ENCODE results near the gene MGAT5. TPM values are rescaled to one million over a fixed set of nuclear protein-coding genes. Genes with fewer than 3 reads are reported as not detected.

Gene MGAT5
- polyA plus RNA-seq, 4 donors = 5.6 to 27.4 (median 12.3) TPM

GRCh38 chr2:134259571-134259970, 5.7 kb downstream of the MGAT5 start:
- no peak for FAIRE-seq
- 84 to 88% (median 87%) methylated on average over 2 of the region's 2 CpGs for WGBS, 3 donors
- peak overlapping the region in 1 of 3 donors; percentile 29 for H3K27ac ChIP-seq (ENCODE audit: low read depth in 1 of 3, low read length in 2 of 3)
- DNase-seq = no peak
- no peaks in the 10 kb centered on the region for H3K27me3 ChIP-seq (ENCODE audit: control insufficient read depth in 3 of 3, insufficient read depth in 3 of 3, low read length in 3 of 3)
- peaks cover 11 to 26% (median 13%) of the 10 kb centered on the region in 3 donors for H3K4me1 ChIP-seq (ENCODE audit: control insufficient read depth in 3 of 3, insufficient read depth in 2 of 3, low read depth in 1 of 3, low read length in 2 of 3)
- H3K9me3 ChIP-seq (ENCODE audit: control insufficient read depth in 2 of 2, insufficient read depth in 1 of 2, low read depth in 1 of 2, low read length in 1 of 2) = no peaks in the 10 kb centered on the region
- no peak overlapping the region for H3K4me3 ChIP-seq (ENCODE audit: low read depth in 1 of 3, low read length in 3 of 3)
- peaks cover 2 to 7% (median 6%) of the 10 kb centered on the region in 3 donors for H3K36me3 ChIP-seq (ENCODE audit: control insufficient read depth in 3 of 3, insufficient read depth in 2 of 3, low read depth in 1 of 3, low read length in 3 of 3)

GRCh38 chr2:134259994-134260393, 6.1 kb downstream of the MGAT5 start:
- H3K4me3 ChIP-seq (ENCODE audit: low read depth in 1 of 3, low read length in 3 of 3) = no peak overlapping the region
- H3K36me3 ChIP-seq (ENCODE audit: control insufficient read depth in 3 of 3, insufficient read depth in 2 of 3, low read depth in 1 of 3, low read length in 3 of 3) = peaks cover 0 to 10% (median 2%) of the 10 kb centered on the region in 3 donors
- DNase-seq = no peak
- WGBS, 3 donors = 88 to 96% (median 92%) methylated on average over 8 of the region's 8 CpGs
- peak overlapping the region in 1 of 3 donors; percentile 29 for H3K27ac ChIP-seq (ENCODE audit: low read depth in 1 of 3, low read length in 2 of 3)
- no peaks in the 10 kb centered on the region for H3K9me3 ChIP-seq (ENCODE audit: control insufficient read depth in 2 of 2, insufficient read depth in 1 of 2, low read depth in 1 of 2, low read length in 1 of 2)
- H3K4me1 ChIP-seq (ENCODE audit: control insufficient read depth in 3 of 3, insufficient read depth in 2 of 3, low read depth in 1 of 3, low read length in 2 of 3) = peaks cover 11 to 26% (median 13%) of the 10 kb centered on the region in 3 donors
- FAIRE-seq = no peak
- H3K27me3 ChIP-seq (ENCODE audit: control insufficient read depth in 3 of 3, insufficient read depth in 3 of 3, low read length in 3 of 3) = no peaks in the 10 kb centered on the region

GRCh38 chr2:134260713-134261112, 6.8 kb downstream of the MGAT5 start:
- no peak overlapping the region for H3K4me3 ChIP-seq (ENCODE audit: low read depth in 1 of 3, low read length in 3 of 3)
- peaks cover 11 to 23% (median 13%) of the 10 kb centered on the region in 3 donors for H3K4me1 ChIP-seq (ENCODE audit: control insufficient read depth in 3 of 3, insufficient read depth in 2 of 3, low read depth in 1 of 3, low read length in 2 of 3)
- 66 to 92% (median 88%) methylated on average over 2 of the region's 2 CpGs for WGBS, 3 donors
- peaks cover 0 to 10% (median 2%) of the 10 kb centered on the region in 3 donors for H3K36me3 ChIP-seq (ENCODE audit: control insufficient read depth in 3 of 3, insufficient read depth in 2 of 3, low read depth in 1 of 3, low read length in 3 of 3)
- FAIRE-seq = no peak
- peak overlapping the region in 2 of 3 donors; percentile 9 to 19 for H3K27ac ChIP-seq (ENCODE audit: low read depth in 1 of 3, low read length in 2 of 3)
- no peaks in the 10 kb centered on the region for H3K9me3 ChIP-seq (ENCODE audit: control insufficient read depth in 2 of 2, insufficient read depth in 1 of 2, low read depth in 1 of 2, low read length in 1 of 2)
- H3K27me3 ChIP-seq (ENCODE audit: control insufficient read depth in 3 of 3, insufficient read depth in 3 of 3, low read length in 3 of 3) = no peaks in the 10 kb centered on the region
- no peak for DNase-seq

- no peaks in the 10 kb centered on the region for H3K27me3 ChIP-seq (ENCODE audit: control insufficient read depth in 3 of 3, insufficient read depth in 3 of 3, low read length in 3 of 3)
- H3K36me3 ChIP-seq (ENCODE audit: control insufficient read depth in 3 of 3, insufficient read depth in 2 of 3, low read depth in 1 of 3, low read length in 3 of 3) = peaks cover 0 to 12% (median 2%) of the 10 kb centered on the region in 3 donors
- H3K4me1 ChIP-seq (ENCODE audit: control insufficient read depth in 3 of 3, insufficient read depth in 2 of 3, low read depth in 1 of 3, low read length in 2 of 3) = peaks cover 11 to 23% (median 13%) of the 10 kb centered on the region in 3 donors
- peak in 1 of 2 donors; percentile 12 for DNase-seq
- no peak for FAIRE-seq
- H3K4me3 ChIP-seq (ENCODE audit: low read depth in 1 of 3, low read length in 3 of 3) = no peak overlapping the region
- H3K9me3 ChIP-seq (ENCODE audit: control insufficient read depth in 2 of 2, insufficient read depth in 1 of 2, low read depth in 1 of 2, low read length in 1 of 2) = no peaks in the 10 kb centered on the region
- H3K27ac ChIP-seq (ENCODE audit: low read depth in 1 of 3, low read length in 2 of 3) = peak overlapping the region in 2 of 3 donors; percentile 15 to 19
- 59 to 76% (median 74%) methylated on average over 6 of the region's 6 CpGs for WGBS, 3 donors
Observed at GRCh38 chr2:134261398-134262131, 7.7 kb downstream of the MGAT5 start.

- DNase-seq (peak in 1 of 2 donors; percentile 34), FAIRE-seq (no peak)
- WGBS, 3 donors = 81 to 87% (median 84%) methylated on average over 2 of the region's 2 CpGs
- Histone ChIP-seq H3K4me3 (ENCODE audit: low read depth in 1 of 3, low read length in 3 of 3) (no peak overlapping the region), H3K36me3 (ENCODE audit: control insufficient read depth in 3 of 3, insufficient read depth in 2 of 3, low read depth in 1 of 3, low read length in 3 of 3) (peaks cover 0 to 12% (median 2%) of the 10 kb centered on the region in 3 donors), H3K27ac (ENCODE audit: low read depth in 1 of 3, low read length in 2 of 3) (peak overlapping the region in 1 of 3 donors; percentile 53), H3K4me1 (ENCODE audit: control insufficient read depth in 3 of 3, insufficient read depth in 2 of 3, low read depth in 1 of 3, low read length in 2 of 3) (peaks cover 9 to 20% (median 13%) of the 10 kb centered on the region in 3 donors), H3K9me3 (ENCODE audit: control insufficient read depth in 2 of 2, insufficient read depth in 1 of 2, low read depth in 1 of 2, low read length in 1 of 2) (no peaks in the 10 kb centered on the region), H3K27me3 (ENCODE audit: control insufficient read depth in 3 of 3, insufficient read depth in 3 of 3, low read length in 3 of 3) (no peaks in the 10 kb centered on the region)
Observed at GRCh38 chr2:134262684-134263083, 8.8 kb downstream of the MGAT5 start.

GRCh38 chr2:134268265-134268664, 14.4 kb downstream of the MGAT5 start:
- FAIRE-seq (no peak), DNase-seq (peak in 1 of 2 donors; percentile 18)
- Histone ChIP-seq H3K4me1 (ENCODE audit: control insufficient read depth in 3 of 3, insufficient read depth in 2 of 3, low read depth in 1 of 3, low read length in 2 of 3) (peaks cover 0 to 2% (median 0%) of the 10 kb centered on the region in 3 donors), H3K27me3 (ENCODE audit: control insufficient read depth in 3 of 3, insufficient read depth in 3 of 3, low read length in 3 of 3) (no peaks in the 10 kb centered on the region), H3K27ac (ENCODE audit: low read depth in 1 of 3, low read length in 2 of 3) (no peak overlapping the region), H3K9me3 (ENCODE audit: control insufficient read depth in 2 of 2, insufficient read depth in 1 of 2, low read depth in 1 of 2, low read length in 1 of 2) (no peaks in the 10 kb centered on the region), H3K36me3 (ENCODE audit: control insufficient read depth in 3 of 3, insufficient read depth in 2 of 3, low read depth in 1 of 3, low read length in 3 of 3) (peaks cover 0 to 10% (median 10%) of the 10 kb centered on the region in 3 donors), H3K4me3 (ENCODE audit: low read depth in 1 of 3, low read length in 3 of 3) (no peak overlapping the region)
- WGBS, 3 donors = 67 to 85% (median 73%) methylated on average over 5 of the region's 5 CpGs

GRCh38 chr2:134269230-134269629, 15.4 kb downstream of the MGAT5 start:
- FAIRE-seq = no peak
- H3K9me3 ChIP-seq (ENCODE audit: control insufficient read depth in 2 of 2, insufficient read depth in 1 of 2, low read depth in 1 of 2, low read length in 1 of 2) = no peaks in the 10 kb centered on the region
- no peak overlapping the region for H3K27ac ChIP-seq (ENCODE audit: low read depth in 1 of 3, low read length in 2 of 3)
- peaks cover 0 to 10% (median 10%) of the 10 kb centered on the region in 3 donors for H3K36me3 ChIP-seq (ENCODE audit: control insufficient read depth in 3 of 3, insufficient read depth in 2 of 3, low read depth in 1 of 3, low read length in 3 of 3)
- peaks cover 0 to 2% (median 0%) of the 10 kb centered on the region in 3 donors for H3K4me1 ChIP-seq (ENCODE audit: control insufficient read depth in 3 of 3, insufficient read depth in 2 of 3, low read depth in 1 of 3, low read length in 2 of 3)
- no peak for DNase-seq
- H3K27me3 ChIP-seq (ENCODE audit: control insufficient read depth in 3 of 3, insufficient read depth in 3 of 3, low read length in 3 of 3) = no peaks in the 10 kb centered on the region
- 90 to 93% (median 91%) methylated on average over 3 of the region's 3 CpGs for WGBS, 3 donors
- no peak overlapping the region for H3K4me3 ChIP-seq (ENCODE audit: low read depth in 1 of 3, low read length in 3 of 3)

GRCh38 chr2:134269972-134270735, 16.3 kb downstream of the MGAT5 start:
- DNase-seq = no peak
- H3K4me3 ChIP-seq (ENCODE audit: low read depth in 1 of 3, low read length in 3 of 3) = no peak overlapping the region
- peaks cover 0 to 10% (median 6%) of the 10 kb centered on the region in 3 donors for H3K36me3 ChIP-seq (ENCODE audit: control insufficient read depth in 3 of 3, insufficient read depth in 2 of 3, low read depth in 1 of 3, low read length in 3 of 3)
- FAIRE-seq = no peak
- peaks cover 0 to 2% (median 0%) of the 10 kb centered on the region in 3 donors for H3K4me1 ChIP-seq (ENCODE audit: control insufficient read depth in 3 of 3, insufficient read depth in 2 of 3, low read depth in 1 of 3, low read length in 2 of 3)
- no peaks in the 10 kb centered on the region for H3K9me3 ChIP-seq (ENCODE audit: control insufficient read depth in 2 of 2, insufficient read depth in 1 of 2, low read depth in 1 of 2, low read length in 1 of 2)
- H3K27me3 ChIP-seq (ENCODE audit: control insufficient read depth in 3 of 3, insufficient read depth in 3 of 3, low read length in 3 of 3) = no peaks in the 10 kb centered on the region
- 71 to 85% (median 81%) methylated on average over 7 of the region's 7 CpGs for WGBS, 3 donors
- H3K27ac ChIP-seq (ENCODE audit: low read depth in 1 of 3, low read length in 2 of 3) = no peak overlapping the region

Measured in small intestine (tissue), 7 donors.